Tibial nerve (tissue), 4 donors: Measurements from ENCODE around the gene RNF4. TPM values are rescaled to one million over a fixed set of nuclear protein-coding genes. Genes with fewer than 3 reads are reported as not detected.

Experiments used
- DNase-seq, 2 donors: peaks; one replicate each; pipeline ENCODE4 v3.0.0-alpha.2; 2019; ENCODE audit warnings: low spot score in 2 of 2
- H3K27ac ChIP-seq, 4 donors: fragments of 200-600 bp; sonication (generic) in 3 of 4; one replicate each; pipeline ENCODE4 v1.5.1; 2017 to 2019; ENCODE audit warnings: mild to moderate bottlenecking in 1 of 4
- H3K27me3 ChIP-seq, 2 donors: fragments of 200-600 bp; sonication (generic) in 1 of 2; one replicate each; pipeline versions ENCODE4 v1.5.1 to v1.6.0; 2017 to 2019
- H3K36me3 ChIP-seq, 3 donors: fragments of 200-600 bp; sonication (generic); one replicate each; pipeline ENCODE4 v1.5.1; 2018 to 2019
- H3K4me1 ChIP-seq, 4 donors: fragments of 200-600 bp; sonication (generic) in 3 of 4; one replicate each; pipeline ENCODE4 v1.5.1; 2017 to 2019
- H3K4me3 ChIP-seq, 4 donors: fragments of 200-600 bp; sonication (generic) in 3 of 4; one replicate each; pipeline ENCODE4 v1.5.1; 2017 to 2019; ENCODE audit warnings: mild to moderate bottlenecking in 1 of 4, moderate library complexity in 1 of 4
- H3K9me3 ChIP-seq, 4 donors: fragments of 200-600 bp; sonication (generic) in 3 of 4; one replicate each; pipeline ENCODE4 v1.5.1; 2017 to 2019
- EP300 ChIP-seq, 2 donors: sonication (generic); formaldehyde crosslinking; IDR thresholded peaks; one replicate each; pipeline ENCODE4 v1.6.1; 2017; ENCODE audit warnings: antibody characterized with exemption in 2 of 2, mild to moderate bottlenecking in 1 of 2
- POLR2A ChIP-seq, 2 donors: fragments of 450-650 bp; IDR thresholded peaks; one replicate each; pipeline ENCODE4 v1.6.1; 2017; ENCODE audit warnings: antibody characterized with exemption in 2 of 2, mild to moderate bottlenecking in 2 of 2, moderate library complexity in 2 of 2
- WGBS, 2 donors: methylation state at CpG; one replicate each; pipeline ENCODE4 v1.1.5; 2018; 5-methylcytosine and 5-hydroxymethylcytosine counted together
- total RNA-seq, 4 donors: library from RNA; depleted of rRNA; stranded (reverse); fragments of >200 nt; gene quantifications; one replicate each; pipeline ENCODE4 v1.1.0, GENCODE V29; 2016
- TF ChIP-seq, protein P1 (sequence below), 5 experiments: fragments of 200-600 bp in 3 of 5; fragments of 450-650 bp in 2 of 5; sonication (generic) in 3 of 5; IDR thresholded peaks; one replicate each; pipeline ENCODE4 v1.5.1; 2016 to 2019; ENCODE audit warnings: antibody characterized with exemption in 5 of 5, mild to moderate bottlenecking in 3 of 5, moderate library complexity in 2 of 5

RNF4 gene
- total RNA-seq, 4 donors from 2014 or later, result 33.0 to 67.7 (median 49.3) TPM

GRCh38 chr4:2558301-2558700 is 89.4 kb downstream of the RNF4 start:
- WGBS, 2 donors, result 86 to 89% methylated on average over 6 of the region's 6 CpGs
- Histone ChIP-seq H3K27me3 (no peaks in the 10 kb centered on the region), H3K27ac (no peak overlapping the region), H3K9me3 (no peaks in the 10 kb centered on the region), H3K36me3 (peaks cover 0 to 5% (median 0%) of the 10 kb centered on the region in 3 donors), H3K4me3 (no peak overlapping the region), H3K4me1 (peaks cover 0 to 35% (median 0%) of the 10 kb centered on the region in 4 donors)
- DNase-seq, result no peak
- TF ChIP-seq, protein P1, sequence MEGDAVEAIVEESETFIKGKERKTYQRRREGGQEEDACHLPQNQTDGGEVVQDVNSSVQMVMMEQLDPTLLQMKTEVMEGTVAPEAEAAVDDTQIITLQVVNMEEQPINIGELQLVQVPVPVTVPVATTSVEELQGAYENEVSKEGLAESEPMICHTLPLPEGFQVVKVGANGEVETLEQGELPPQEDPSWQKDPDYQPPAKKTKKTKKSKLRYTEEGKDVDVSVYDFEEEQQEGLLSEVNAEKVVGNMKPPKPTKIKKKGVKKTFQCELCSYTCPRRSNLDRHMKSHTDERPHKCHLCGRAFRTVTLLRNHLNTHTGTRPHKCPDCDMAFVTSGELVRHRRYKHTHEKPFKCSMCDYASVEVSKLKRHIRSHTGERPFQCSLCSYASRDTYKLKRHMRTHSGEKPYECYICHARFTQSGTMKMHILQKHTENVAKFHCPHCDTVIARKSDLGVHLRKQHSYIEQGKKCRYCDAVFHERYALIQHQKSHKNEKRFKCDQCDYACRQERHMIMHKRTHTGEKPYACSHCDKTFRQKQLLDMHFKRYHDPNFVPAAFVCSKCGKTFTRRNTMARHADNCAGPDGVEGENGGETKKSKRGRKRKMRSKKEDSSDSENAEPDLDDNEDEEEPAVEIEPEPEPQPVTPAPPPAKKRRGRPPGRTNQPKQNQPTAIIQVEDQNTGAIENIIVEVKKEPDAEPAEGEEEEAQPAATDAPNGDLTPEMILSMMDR (IDR thresholded peaks at IDR 0.05), result no peak
- TF ChIP-seq POLR2A (IDR thresholded peaks at IDR 0.05), result no peak
- no peak for TF ChIP-seq EP300 (IDR thresholded peaks at IDR 0.05)

DNA sequence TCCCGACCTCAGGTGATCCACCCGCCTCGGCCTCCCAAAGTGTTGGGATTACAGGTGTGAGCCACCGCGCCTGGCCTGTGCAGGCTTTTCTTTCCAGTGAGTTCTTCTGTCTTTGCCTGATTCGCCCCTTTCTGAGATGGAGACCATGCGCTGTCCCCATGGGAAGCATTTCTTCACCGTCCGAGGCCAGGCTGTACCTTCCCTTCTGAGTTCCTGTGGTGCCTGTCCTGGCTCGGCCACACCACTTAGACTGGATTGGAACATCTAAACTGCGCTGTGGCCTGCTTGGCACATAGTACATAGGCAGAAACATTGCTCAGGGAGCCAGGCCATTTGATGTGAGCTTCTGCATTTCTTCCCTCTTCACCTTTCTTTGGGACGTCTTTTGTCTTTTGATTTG is 91.3 kb downstream of the RNF4 start:
- 81 to 92% methylated on average over 12 of the region's 12 CpGs for WGBS, 2 donors
- H3K9me3 ChIP-seq, result no peaks in the 10 kb centered on the region
- no peak overlapping the region for H3K27ac ChIP-seq
- H3K27me3 ChIP-seq, result no peaks in the 10 kb centered on the region
- no peak for DNase-seq
- TF ChIP-seq, protein P1 (IDR thresholded peaks at IDR 0.05), result no peak
- TF ChIP-seq EP300 (IDR thresholded peaks at IDR 0.05), result no peak
- no peak for TF ChIP-seq POLR2A (IDR thresholded peaks at IDR 0.05)
- no peak overlapping the region for H3K4me3 ChIP-seq
- peaks cover 0 to 5% (median 0%) of the 10 kb centered on the region in 3 donors for H3K36me3 ChIP-seq
- H3K4me1 ChIP-seq, result peaks cover 0 to 34% (median 0%) of the 10 kb centered on the region in 4 donors

Other genes starting within 250 kb of the RNF4 start
- gene HAUS3, start 227.0 kb upstream of the RNF4 start, total RNA-seq, result 10 to 100 TPM in 3 of 4 donors, 1 to 10 TPM in 1; 9.6 to 20.1 (median 17.5) TPM
- gene POLN, start 227.0 kb upstream of the RNF4 start, total RNA-seq, result 1 to 10 TPM; 3.3 to 9.6 (median 5.5) TPM
- 10 to 100 TPM; 62.4 to 77.1 (median 62.9) TPM for gene MXD4, start 207.0 kb upstream of the RNF4 start, total RNA-seq
- 10 to 100 TPM; 16.2 to 44.4 (median 26.5) TPM for gene ZFYVE28, start 50.5 kb upstream of the RNF4 start, total RNA-seq
- not detected for gene CFAP99, start 50.2 kb upstream of the RNF4 start, total RNA-seq
- gene FAM193A, start 67.5 kb downstream of the RNF4 start, total RNA-seq, result 10 to 100 TPM; 28.6 to 54.6 (median 36.0) TPM